NCI-H2029 (cell line): ENCODE measurements around the gene PTPRN2.

Experiments
- DNase-seq: peaks from one replicate; lab custom pipeline; 2025; lab: John Stamatoyannopoulos, UW

The PTPRN2 gene

GRCh38 chr7:157526913-157527634, 1060.5 kb downstream of the PTPRN2 start:
- DNase-seq: no peak

GRCh38 chr7:157526005-157526912, 1061.4 kb downstream of the PTPRN2 start:
- no peak for DNase-seq

GRCh38 chr7:157525491-157525915, 1062.1 kb downstream of the PTPRN2 start:
- DNase-seq: no peak

GRCh38 chr7:157524731-157525130, 1062.9 kb downstream of the PTPRN2 start:
- DNase-seq: no peak

GRCh38 chr7:157523766-157524421, 1063.7 kb downstream of the PTPRN2 start:
- DNase-seq: no peak

- no peak for DNase-seq
Measured at GRCh38 chr7:157523371-157523765, 1064.3 kb downstream of the PTPRN2 start.

GRCh38 chr7:157522954-157523353, 1064.7 kb downstream of the PTPRN2 start:
- no peak for DNase-seq

- no peak for DNase-seq
Measured at GRCh38 chr7:157522189-157522588, 1065.4 kb downstream of the PTPRN2 start.

GRCh38 chr7:157521752-157522151, 1065.9 kb downstream of the PTPRN2 start:
- DNase-seq: no peak

GRCh38 chr7:157521061-157521731, 1066.4 kb downstream of the PTPRN2 start:
- DNase-seq: no peak

GRCh38 chr7:157520249-157520648, 1067.4 kb downstream of the PTPRN2 start:
- no peak for DNase-seq

GRCh38 chr7:157519798-157520244, 1067.8 kb downstream of the PTPRN2 start:
- DNase-seq: no peak

GRCh38 chr7:157519246-157519645, 1068.4 kb downstream of the PTPRN2 start:
- DNase-seq: no peak

- no peak for DNase-seq
Measured at GRCh38 chr7:157518514-157519175, 1069.0 kb downstream of the PTPRN2 start.

- no peak for DNase-seq
Measured at GRCh38 chr7:157517782-157518513, 1069.7 kb downstream of the PTPRN2 start.

GRCh38 chr7:157516911-157517781, 1070.5 kb downstream of the PTPRN2 start:
- no peak for DNase-seq

- no peak for DNase-seq
Measured at GRCh38 chr7:157516311-157516710, 1071.3 kb downstream of the PTPRN2 start.

GRCh38 chr7:157515342-157516041, 1072.1 kb downstream of the PTPRN2 start:
- no peak for DNase-seq

GRCh38 chr7:157514746-157515145, 1072.9 kb downstream of the PTPRN2 start:
- no peak for DNase-seq
